ENCODE results near the gene ATMIN. TPM values are rescaled to one million over a fixed set of nuclear protein-coding genes. Genes with fewer than 3 reads are reported as not detected.

The ATMIN gene
- total and polyA plus RNA-seq, 2 experiments from 2014 or later, result 22.0 to 60.5 TPM

DNA sequence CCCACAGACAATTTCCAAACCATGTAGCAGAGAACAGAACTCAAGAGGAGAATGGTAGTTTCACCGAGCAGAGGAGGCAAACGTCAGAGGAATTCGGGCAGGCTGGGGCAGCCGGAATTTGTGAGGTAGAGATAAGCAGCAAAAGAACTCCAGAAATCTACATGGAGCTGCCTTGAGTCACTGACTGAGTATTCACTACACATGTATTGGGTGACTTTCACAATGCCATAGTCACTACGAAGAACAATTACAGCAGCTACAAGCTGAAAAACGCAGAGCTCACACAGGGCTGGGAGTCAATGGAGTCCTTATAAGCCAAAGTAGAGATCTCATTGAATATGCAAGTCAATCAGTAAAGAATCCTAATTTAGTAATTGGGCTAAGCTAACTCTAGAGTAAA lies 42.3 kb upstream of the ATMIN start:
- no peak overlapping the region for H3K4me3 Mint-ChIP-seq
- H3K27ac Mint-ChIP-seq, result no peak overlapping the region

More for the DNA sequence above, 42.3 kb upstream of the ATMIN start:
- Mint-ChIP-seq H3K9me3 (no peaks in the 10 kb centered on the region), H3K4me1 (peaks cover 5% of the 10 kb centered on the region; the same call in 2 of the 3 replicates), H3K27me3 (ENCODE audit: insufficient read depth, low read depth, poor library complexity) (peaks cover 7% of the 10 kb centered on the region), H3K36me3 (ENCODE audit: low read depth) (peaks cover 4% of the 10 kb centered on the region; the same call in 1 of the 3 replicates)
- H3K79me2 ChIP-seq (replicated peaks; ENCODE audit: insufficient read depth), result peaks cover 74% of the 10 kb centered on the region
- no peaks in the 10 kb centered on the region for H3K9me2 ChIP-seq (ENCODE audit: insufficient read depth)
- no peak overlapping the region for H2AFZ ChIP-seq
- no peak overlapping the region for H3K4me3 ChIP-seq
- H3K27ac ChIP-seq (ENCODE audit: low read depth), result no peak overlapping the region
- ATAC-seq, result no peak
- peaks cover 21% of the 10 kb centered on the region; the same call in 1 of the 2 replicates for H4K20me1 ChIP-seq (replicated peaks; ENCODE audit: insufficient read depth)
- DNase-seq (ENCODE audit: low spot score), result no peak
- H3F3A ChIP-seq (replicated peaks; ENCODE audit: low read depth), result no peaks in the 10 kb centered on the region
- no peaks in the 10 kb centered on the region for H3K27me3 ChIP-seq (ENCODE audit: insufficient read depth)
- TF ChIP-seq, protein P1, sequence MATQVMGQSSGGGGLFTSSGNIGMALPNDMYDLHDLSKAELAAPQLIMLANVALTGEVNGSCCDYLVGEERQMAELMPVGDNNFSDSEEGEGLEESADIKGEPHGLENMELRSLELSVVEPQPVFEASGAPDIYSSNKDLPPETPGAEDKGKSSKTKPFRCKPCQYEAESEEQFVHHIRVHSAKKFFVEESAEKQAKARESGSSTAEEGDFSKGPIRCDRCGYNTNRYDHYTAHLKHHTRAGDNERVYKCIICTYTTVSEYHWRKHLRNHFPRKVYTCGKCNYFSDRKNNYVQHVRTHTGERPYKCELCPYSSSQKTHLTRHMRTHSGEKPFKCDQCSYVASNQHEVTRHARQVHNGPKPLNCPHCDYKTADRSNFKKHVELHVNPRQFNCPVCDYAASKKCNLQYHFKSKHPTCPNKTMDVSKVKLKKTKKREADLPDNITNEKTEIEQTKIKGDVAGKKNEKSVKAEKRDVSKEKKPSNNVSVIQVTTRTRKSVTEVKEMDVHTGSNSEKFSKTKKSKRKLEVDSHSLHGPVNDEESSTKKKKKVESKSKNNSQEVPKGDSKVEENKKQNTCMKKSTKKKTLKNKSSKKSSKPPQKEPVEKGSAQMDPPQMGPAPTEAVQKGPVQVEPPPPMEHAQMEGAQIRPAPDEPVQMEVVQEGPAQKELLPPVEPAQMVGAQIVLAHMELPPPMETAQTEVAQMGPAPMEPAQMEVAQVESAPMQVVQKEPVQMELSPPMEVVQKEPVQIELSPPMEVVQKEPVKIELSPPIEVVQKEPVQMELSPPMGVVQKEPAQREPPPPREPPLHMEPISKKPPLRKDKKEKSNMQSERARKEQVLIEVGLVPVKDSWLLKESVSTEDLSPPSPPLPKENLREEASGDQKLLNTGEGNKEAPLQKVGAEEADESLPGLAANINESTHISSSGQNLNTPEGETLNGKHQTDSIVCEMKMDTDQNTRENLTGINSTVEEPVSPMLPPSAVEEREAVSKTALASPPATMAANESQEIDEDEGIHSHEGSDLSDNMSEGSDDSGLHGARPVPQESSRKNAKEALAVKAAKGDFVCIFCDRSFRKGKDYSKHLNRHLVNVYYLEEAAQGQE (IDR thresholded peaks at IDR 0.05; ENCODE audit: unreplicated experiment), result no peak
- TF ChIP-seq POLR2AphosphoS5 (IDR thresholded peaks at IDR 0.05; ENCODE audit: low read depth), result no peak
- TF ChIP-seq JUNB (IDR thresholded peaks at IDR 0.05; ENCODE audit: unreplicated experiment), result no peak
- TF ChIP-seq, protein P2, sequence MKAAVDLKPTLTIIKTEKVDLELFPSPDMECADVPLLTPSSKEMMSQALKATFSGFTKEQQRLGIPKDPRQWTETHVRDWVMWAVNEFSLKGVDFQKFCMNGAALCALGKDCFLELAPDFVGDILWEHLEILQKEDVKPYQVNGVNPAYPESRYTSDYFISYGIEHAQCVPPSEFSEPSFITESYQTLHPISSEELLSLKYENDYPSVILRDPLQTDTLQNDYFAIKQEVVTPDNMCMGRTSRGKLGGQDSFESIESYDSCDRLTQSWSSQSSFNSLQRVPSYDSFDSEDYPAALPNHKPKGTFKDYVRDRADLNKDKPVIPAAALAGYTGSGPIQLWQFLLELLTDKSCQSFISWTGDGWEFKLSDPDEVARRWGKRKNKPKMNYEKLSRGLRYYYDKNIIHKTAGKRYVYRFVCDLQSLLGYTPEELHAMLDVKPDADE (IDR thresholded peaks at IDR 0.05), result no peak
- TF ChIP-seq CREB1 (CRISPR knock-in tag; IDR thresholded peaks at IDR 0.05; ENCODE audit: low read depth), result no peak
- TF ChIP-seq, protein P3, sequence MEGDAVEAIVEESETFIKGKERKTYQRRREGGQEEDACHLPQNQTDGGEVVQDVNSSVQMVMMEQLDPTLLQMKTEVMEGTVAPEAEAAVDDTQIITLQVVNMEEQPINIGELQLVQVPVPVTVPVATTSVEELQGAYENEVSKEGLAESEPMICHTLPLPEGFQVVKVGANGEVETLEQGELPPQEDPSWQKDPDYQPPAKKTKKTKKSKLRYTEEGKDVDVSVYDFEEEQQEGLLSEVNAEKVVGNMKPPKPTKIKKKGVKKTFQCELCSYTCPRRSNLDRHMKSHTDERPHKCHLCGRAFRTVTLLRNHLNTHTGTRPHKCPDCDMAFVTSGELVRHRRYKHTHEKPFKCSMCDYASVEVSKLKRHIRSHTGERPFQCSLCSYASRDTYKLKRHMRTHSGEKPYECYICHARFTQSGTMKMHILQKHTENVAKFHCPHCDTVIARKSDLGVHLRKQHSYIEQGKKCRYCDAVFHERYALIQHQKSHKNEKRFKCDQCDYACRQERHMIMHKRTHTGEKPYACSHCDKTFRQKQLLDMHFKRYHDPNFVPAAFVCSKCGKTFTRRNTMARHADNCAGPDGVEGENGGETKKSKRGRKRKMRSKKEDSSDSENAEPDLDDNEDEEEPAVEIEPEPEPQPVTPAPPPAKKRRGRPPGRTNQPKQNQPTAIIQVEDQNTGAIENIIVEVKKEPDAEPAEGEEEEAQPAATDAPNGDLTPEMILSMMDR (conservative IDR thresholded peaks at IDR 0.05; ENCODE audit: low read depth in 2 of 2), result no peak
- TF ChIP-seq NANOG (IDR thresholded peaks at IDR 0.05; ENCODE audit: borderline replicate concordance), result no peak
- TF ChIP-seq EZH2phosphoT487 (IDR thresholded peaks at IDR 0.05; ENCODE audit: unreplicated experiment), result no peak
- no peak for TF ChIP-seq EZH2 (IDR thresholded peaks at IDR 0.05; ENCODE audit: low read depth, unreplicated experiment)
- no peak overlapping the region for H3K4me2 ChIP-seq
- H3K4me1 ChIP-seq (ENCODE audit: insufficient read depth), result no peaks in the 10 kb centered on the region
- H3K36me3 ChIP-seq (ENCODE audit: insufficient read depth), result no peaks in the 10 kb centered on the region
